Peyer's patch (tissue), 4 donors: ENCODE data around the gene SLC29A2. TPM values are rescaled to one million over a fixed set of nuclear protein-coding genes. Genes with fewer than 3 reads are reported as not detected.

Experiments used
- DNase-seq, 3 donors: peaks; one replicate each; pipeline ENCODE4 v3.0.0-alpha.2; 2017 to 2019
- H3K27ac ChIP-seq, 4 donors: fragments of 200-600 bp; sonication (generic); one replicate each; pipeline ENCODE4 v1.5.1; 2016 to 2019
- H3K27me3 ChIP-seq, 2 donors: fragments of 200-600 bp; sonication (generic); one replicate each; pipeline ENCODE4 v1.5.1; 2019
- H3K36me3 ChIP-seq, 3 donors: fragments of 200-600 bp; sonication (generic); one replicate each; pipeline ENCODE4 v1.5.1; 2016 to 2019
- H3K4me1 ChIP-seq, 4 donors: fragments of 200-600 bp; sonication (generic); one replicate each; pipeline ENCODE4 v1.5.1; 2016 to 2019
- H3K4me3 ChIP-seq, 4 donors: fragments of 200-600 bp; sonication (generic); 1 replicate in 3 of 4; 2 replicates in 1 of 4; pipeline ENCODE4 v1.5.1; 2016 to 2019; ENCODE audit warnings: mild to moderate bottlenecking in 1 of 4
- H3K9me3 ChIP-seq, 4 donors: fragments of 200-600 bp; sonication (generic); one replicate each; pipeline ENCODE4 v1.5.1; 2016 to 2019; ENCODE audit warnings: mild to moderate bottlenecking in 1 of 4
- POLR2A ChIP-seq, 2 donors: fragments of 450-650 bp; IDR thresholded peaks; one replicate each; pipeline ENCODE4 v1.5.1; 2017; ENCODE audit warnings: antibody characterized with exemption in 2 of 2, mild to moderate bottlenecking in 2 of 2, moderate library complexity in 2 of 2
- total RNA-seq, 4 donors: library from RNA; depleted of rRNA; stranded (reverse); fragments of >200 nt; gene quantifications; one replicate each; pipeline ENCODE4 v1.1.0, GENCODE V29; 2016
- TF ChIP-seq, protein P1 (sequence below), 6 experiments: fragments of 450-650 bp in 4 of 6; fragments of 200-600 bp in 2 of 6; sonication (generic) in 1 of 6; IDR thresholded peaks; one replicate each; pipeline ENCODE4 v1.5.1; 2017 to 2019; ENCODE audit warnings: antibody characterized with exemption in 6 of 6, mild to moderate bottlenecking in 3 of 6, moderate library complexity in 1 of 6

The SLC29A2 gene, protein sequence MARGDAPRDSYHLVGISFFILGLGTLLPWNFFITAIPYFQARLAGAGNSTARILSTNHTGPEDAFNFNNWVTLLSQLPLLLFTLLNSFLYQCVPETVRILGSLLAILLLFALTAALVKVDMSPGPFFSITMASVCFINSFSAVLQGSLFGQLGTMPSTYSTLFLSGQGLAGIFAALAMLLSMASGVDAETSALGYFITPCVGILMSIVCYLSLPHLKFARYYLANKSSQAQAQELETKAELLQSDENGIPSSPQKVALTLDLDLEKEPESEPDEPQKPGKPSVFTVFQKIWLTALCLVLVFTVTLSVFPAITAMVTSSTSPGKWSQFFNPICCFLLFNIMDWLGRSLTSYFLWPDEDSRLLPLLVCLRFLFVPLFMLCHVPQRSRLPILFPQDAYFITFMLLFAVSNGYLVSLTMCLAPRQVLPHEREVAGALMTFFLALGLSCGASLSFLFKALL
- total RNA-seq, result 10 to 100 TPM in 3 of 4 donors, 1 to 10 TPM in 1; 7.4 to 21.6 (median 17.1) TPM

DNA sequence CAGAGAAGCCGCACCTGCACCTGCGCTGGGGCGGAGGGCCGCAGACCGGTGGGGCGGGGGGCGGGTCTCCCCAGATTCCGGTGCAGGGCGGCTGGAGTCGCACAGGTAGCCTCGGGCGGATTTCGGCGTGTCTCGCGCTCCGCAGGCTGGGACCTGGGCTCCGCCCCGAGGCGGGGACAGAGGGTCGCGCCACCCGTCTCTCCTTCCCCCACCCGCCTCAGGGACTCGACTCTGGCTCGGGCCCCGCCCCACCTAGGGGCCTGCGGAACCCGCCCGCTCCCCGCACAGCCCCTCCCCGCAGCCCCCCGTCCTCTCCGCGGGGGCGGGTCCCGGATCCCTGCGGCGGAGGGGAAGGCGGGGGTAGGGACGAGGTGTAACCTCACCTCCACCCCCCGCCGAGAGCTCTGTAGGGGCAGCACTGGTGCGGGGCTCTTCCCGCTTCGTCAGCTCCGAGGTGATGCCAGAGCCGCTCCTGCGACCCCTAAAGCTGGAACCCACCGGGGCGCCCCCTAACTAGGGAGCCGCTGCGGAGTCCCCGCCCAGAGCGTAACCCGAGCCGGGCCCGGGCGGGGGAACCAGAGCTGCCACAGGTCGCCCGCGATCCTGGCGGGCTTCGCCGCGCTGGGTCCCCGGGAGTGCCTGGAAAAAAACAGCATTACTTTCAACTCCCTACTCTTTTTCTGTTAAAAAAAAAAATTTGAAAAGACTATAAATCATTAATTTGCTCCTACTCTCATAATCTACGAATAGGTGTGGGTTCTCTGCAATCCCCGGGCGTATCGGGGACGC lies at the start of gene SLC29A2:
TSS of gene SLC29A2 (minus strand) at position 134 of the 789 bp plus-strand sequence. CDS start 169 bp downstream, outside the sequence.
- H3K9me3 ChIP-seq, result no peaks in the 10 kb centered on the region
- H3K27me3 ChIP-seq, result no peaks in the 10 kb centered on the region
- TF ChIP-seq, protein P1, sequence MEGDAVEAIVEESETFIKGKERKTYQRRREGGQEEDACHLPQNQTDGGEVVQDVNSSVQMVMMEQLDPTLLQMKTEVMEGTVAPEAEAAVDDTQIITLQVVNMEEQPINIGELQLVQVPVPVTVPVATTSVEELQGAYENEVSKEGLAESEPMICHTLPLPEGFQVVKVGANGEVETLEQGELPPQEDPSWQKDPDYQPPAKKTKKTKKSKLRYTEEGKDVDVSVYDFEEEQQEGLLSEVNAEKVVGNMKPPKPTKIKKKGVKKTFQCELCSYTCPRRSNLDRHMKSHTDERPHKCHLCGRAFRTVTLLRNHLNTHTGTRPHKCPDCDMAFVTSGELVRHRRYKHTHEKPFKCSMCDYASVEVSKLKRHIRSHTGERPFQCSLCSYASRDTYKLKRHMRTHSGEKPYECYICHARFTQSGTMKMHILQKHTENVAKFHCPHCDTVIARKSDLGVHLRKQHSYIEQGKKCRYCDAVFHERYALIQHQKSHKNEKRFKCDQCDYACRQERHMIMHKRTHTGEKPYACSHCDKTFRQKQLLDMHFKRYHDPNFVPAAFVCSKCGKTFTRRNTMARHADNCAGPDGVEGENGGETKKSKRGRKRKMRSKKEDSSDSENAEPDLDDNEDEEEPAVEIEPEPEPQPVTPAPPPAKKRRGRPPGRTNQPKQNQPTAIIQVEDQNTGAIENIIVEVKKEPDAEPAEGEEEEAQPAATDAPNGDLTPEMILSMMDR (IDR thresholded peaks at IDR 0.05), result no peak
- no peak for TF ChIP-seq POLR2A (IDR thresholded peaks at IDR 0.05)
- no peaks in the 10 kb centered on the region for H3K36me3 ChIP-seq
- DNase-seq, result peak; percentile 76 to 90 (median 84)
- H3K27ac ChIP-seq, result peak within 1 kb of the TSS; percentile 72 to 88 (median 86)
- H3K4me3 ChIP-seq, result peak within 1 kb of the TSS; percentile 77 to 82 (median 80)
- H3K4me1 ChIP-seq, result peaks cover 0 to 13% (median 0%) of the 10 kb centered on the region in 4 donors

DNA sequence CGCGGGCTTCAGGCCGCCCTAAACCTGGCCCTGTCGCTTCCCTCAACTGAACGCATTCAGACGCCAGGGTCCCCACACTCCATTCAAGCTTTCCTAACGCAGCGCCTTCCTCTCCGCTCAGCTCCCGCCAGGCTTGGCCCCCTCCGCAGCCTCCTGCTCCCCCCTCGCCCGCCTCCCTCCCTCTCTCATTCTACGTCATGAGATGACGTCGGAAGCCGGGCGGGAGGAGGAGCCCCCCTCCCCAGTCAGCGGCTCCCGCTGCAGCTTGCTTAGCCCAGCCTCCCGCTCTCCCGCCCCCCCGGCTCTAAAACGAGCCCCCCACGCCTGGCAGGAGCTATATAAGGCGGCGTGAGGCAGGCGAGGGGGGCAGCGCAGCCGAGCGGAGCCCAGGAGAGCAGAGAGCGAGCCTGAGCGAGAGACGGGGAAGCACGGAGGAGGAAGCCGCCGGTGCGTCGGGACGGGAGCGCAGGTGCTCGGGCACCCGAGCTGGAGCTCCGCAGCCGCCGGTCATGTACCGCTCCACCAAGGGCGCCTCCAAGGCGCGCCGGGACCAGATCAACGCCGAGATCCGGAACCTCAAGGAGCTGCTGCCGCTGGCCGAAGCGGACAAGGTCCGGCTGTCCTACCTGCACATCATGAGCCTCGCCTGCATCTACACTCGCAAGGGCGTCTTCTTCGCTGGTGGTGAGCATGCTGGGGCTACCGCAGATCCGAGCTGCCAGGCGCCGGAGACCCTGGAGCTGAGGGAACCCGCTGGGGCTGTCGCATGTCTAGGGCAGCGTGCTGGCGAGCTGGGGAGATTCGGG lies 49.3 kb upstream of the SLC29A2 start, which contains the start of gene NPAS4:
TSS of gene NPAS4 (plus strand) at position 365 of the 806 bp plus-strand sequence. CDS start at position 510, 145 bp downstream.
- Histone ChIP-seq H3K4me3 (no peak within 1 kb of the TSS), H3K36me3 (peaks cover 0 to 5% (median 0%) of the 10 kb centered on the region in 3 donors), H3K27ac (no peak within 1 kb of the TSS)

DNA sequence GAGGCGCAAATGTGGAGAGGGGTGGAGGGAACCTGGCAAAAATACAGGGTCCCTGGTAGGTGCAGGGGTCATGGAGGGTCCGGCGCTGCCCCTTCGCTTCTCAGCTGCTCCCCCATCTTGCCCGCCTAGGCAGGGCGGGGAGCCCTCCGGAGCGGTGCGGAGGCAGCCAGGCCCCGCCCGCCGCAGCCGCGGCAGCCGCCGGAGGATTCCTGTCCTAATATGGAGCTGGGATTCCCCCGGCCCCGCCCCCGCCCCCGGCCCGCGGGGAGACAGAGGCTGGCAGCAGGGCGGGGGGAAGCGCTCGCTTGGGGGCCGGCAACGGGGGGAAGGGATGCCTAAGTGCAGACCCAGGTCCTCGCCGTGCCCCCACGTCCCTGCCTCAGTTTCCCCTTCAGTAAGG lies 48.3 kb upstream of the SLC29A2 start:
- H3K27ac ChIP-seq, result no peak overlapping the region
- no peak overlapping the region for H3K4me3 ChIP-seq
- H3K27me3 ChIP-seq, result no peaks in the 10 kb centered on the region
- peaks cover 0 to 4% (median 0%) of the 10 kb centered on the region in 4 donors for H3K4me1 ChIP-seq
- H3K36me3 ChIP-seq, result peaks cover 0 to 5% (median 0%) of the 10 kb centered on the region in 3 donors
- TF ChIP-seq, protein P1 (IDR thresholded peaks at IDR 0.05), result no peak
- no peak for TF ChIP-seq POLR2A (IDR thresholded peaks at IDR 0.05)
- no peaks in the 10 kb centered on the region for H3K9me3 ChIP-seq
- no peak for DNase-seq

More for the DNA sequence above, 49.3 kb upstream of the SLC29A2 start, which contains the start of gene NPAS4:
- Histone ChIP-seq H3K9me3 (no peaks in the 10 kb centered on the region), H3K4me1 (peaks cover 0 to 4% (median 0%) of the 10 kb centered on the region in 4 donors), H3K27me3 (no peaks in the 10 kb centered on the region)
- DNase-seq, result no peak
- no peak for TF ChIP-seq POLR2A (IDR thresholded peaks at IDR 0.05)
- TF ChIP-seq, protein P1 (IDR thresholded peaks at IDR 0.05), result no peak

DNA sequence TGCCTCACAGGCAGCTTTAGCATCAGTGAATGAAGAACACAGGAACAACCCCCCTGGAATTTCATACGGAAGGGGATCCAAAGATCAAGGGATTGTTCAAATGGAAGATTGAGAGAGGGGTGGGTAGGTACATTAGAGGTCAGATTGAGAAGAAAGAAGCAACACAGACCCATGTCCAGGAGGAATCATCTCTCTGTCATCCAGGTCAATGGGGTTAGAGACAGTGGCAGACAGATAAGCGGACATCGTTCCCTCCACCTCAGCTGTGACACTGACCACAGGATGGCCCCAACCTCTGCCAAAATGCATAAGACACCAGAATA lies 47.4 kb upstream of the SLC29A2 start:
- Histone ChIP-seq H3K4me1 (peaks cover 0 to 4% (median 0%) of the 10 kb centered on the region in 4 donors), H3K36me3 (no peaks in the 10 kb centered on the region), H3K4me3 (no peak overlapping the region), H3K27me3 (no peaks in the 10 kb centered on the region), H3K27ac (no peak overlapping the region), H3K9me3 (no peaks in the 10 kb centered on the region)
- TF ChIP-seq, protein P1 (IDR thresholded peaks at IDR 0.05), result no peak
- DNase-seq, result no peak
